ENCODE results near the gene PAF1. TPM values are rescaled to one million over a fixed set of nuclear protein-coding genes. Genes with fewer than 3 reads are reported as not detected.

PAF1 gene
- total RNA-seq, 1 donor from 2014 or later, result 15.6 TPM

DNA sequence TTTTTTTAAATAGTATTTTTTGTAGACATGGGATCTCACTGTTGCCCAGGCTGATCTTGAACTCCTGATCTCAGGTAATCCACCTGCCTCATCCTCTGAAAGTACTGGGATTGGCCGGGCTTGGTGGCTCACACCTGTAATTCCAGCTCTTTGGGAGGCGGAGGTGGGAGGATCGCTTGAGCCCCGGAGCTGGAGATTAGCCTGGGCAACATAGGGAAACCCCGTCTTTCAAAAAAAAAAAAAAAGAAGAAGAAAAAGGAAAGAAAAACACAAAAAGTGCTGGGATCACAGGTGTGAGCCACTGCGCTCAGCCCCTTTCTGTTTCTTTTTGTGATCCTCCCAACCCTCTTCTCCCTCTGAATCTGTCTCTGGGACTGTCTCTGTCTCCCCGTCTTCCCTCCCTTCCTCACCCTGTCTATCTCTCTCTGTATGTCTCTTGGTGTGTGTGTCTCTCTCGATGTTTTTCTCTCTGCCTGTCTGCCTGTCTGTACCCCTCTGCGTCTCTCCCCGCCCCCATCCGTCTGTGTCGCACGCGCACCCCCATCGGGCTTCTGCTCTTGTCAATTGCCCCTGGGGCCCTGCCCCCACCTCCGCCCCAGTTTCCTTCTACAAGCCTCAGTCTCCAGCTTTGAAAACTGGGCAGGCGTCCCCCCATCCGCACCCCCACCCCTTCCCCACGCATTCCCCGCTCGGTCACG lies 15.2 kb upstream of the PAF1 start:
- Histone ChIP-seq H3K9me3 (ENCODE audit: low read depth) (no peaks in the 10 kb centered on the region), H3K4me3 (peak overlapping the region; percentile 65), H3K4me1 (peaks cover 25% of the 10 kb centered on the region), H2AFZ (replicated peaks) (no peak overlapping the region), H3K9ac (no peak overlapping the region), H3K36me3 (no peaks in the 10 kb centered on the region), H3K27me3 (peaks cover 31% of the 10 kb centered on the region), H3F3A (ENCODE audit: low read depth) (peaks cover 73% of the 10 kb centered on the region), H4K20me1 (ENCODE audit: low read depth) (peaks cover 8% of the 10 kb centered on the region), H3K4me2 (peak overlapping the region; percentile 82), H3K79me2 (ENCODE audit: low read depth) (no peaks in the 10 kb centered on the region), H3K27ac (no peak overlapping the region)
- Mint-ChIP-seq H3K9me3 (no peaks in the 10 kb centered on the region), H3K4me3 (peak overlapping the region; percentile 85), H3K4me1 (peaks cover 47% of the 10 kb centered on the region), H3K27ac (peak overlapping the region; percentile 75), H3K36me3 (no peaks in the 10 kb centered on the region), H3K27me3 (ENCODE audit: insufficient read depth, low read depth) (peaks cover 20% of the 10 kb centered on the region)
- TF ChIP-seq, protein P1, sequence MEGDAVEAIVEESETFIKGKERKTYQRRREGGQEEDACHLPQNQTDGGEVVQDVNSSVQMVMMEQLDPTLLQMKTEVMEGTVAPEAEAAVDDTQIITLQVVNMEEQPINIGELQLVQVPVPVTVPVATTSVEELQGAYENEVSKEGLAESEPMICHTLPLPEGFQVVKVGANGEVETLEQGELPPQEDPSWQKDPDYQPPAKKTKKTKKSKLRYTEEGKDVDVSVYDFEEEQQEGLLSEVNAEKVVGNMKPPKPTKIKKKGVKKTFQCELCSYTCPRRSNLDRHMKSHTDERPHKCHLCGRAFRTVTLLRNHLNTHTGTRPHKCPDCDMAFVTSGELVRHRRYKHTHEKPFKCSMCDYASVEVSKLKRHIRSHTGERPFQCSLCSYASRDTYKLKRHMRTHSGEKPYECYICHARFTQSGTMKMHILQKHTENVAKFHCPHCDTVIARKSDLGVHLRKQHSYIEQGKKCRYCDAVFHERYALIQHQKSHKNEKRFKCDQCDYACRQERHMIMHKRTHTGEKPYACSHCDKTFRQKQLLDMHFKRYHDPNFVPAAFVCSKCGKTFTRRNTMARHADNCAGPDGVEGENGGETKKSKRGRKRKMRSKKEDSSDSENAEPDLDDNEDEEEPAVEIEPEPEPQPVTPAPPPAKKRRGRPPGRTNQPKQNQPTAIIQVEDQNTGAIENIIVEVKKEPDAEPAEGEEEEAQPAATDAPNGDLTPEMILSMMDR (IDR thresholded peaks at IDR 0.05), result no peak
- TF ChIP-seq EZH2phosphoT487 (IDR thresholded peaks at IDR 0.05) (no peak), EZH2 (IDR thresholded peaks at IDR 0.05) (no peak)
- DNase-seq (ENCODE audit: low spot score), result no peak

DNA sequence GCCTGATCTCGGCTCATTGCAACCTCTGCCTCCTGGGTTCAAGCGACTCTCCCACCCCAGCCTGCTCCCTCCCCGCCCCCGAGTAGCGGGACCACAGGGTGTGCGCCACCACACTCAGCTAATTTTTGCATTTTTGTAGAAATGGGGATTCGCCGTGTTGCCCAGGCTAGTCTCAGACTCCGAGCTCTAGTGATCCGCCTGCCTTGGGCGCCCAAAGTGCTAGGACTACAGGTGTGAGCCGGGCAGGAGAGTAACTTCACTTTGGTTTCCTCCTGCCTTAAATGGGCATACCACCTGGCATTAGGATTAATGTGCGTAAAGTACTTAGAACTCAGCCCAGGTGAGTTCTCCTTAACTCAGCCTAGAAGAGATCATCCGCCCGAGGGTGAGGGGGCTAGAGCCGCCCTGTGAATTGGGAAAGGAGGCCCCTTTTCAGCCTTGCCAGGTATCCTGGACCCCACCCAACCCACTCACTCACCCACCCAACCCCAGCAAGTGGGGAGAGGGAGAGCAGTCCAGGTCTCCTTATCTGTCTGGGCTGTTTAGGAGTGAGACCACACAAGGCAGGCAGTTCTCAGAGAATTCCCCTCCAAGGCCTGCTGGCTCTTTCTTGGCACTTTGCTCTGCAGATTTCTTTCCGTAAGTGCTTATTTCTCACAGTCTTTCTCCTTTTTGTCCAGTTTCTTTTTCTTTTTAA lies 14.5 kb upstream of the PAF1 start:
- H4K20me1 ChIP-seq (ENCODE audit: low read depth), result peaks cover 8% of the 10 kb centered on the region
- no peak overlapping the region for H3K27ac ChIP-seq
- H3K4me1 ChIP-seq, result peaks cover 18% of the 10 kb centered on the region
- no peak overlapping the region for H3K4me2 ChIP-seq
- Mint-ChIP-seq H3K9me3 (no peaks in the 10 kb centered on the region), H3K4me1 (peaks cover 43% of the 10 kb centered on the region), H3K4me3 (peak overlapping the region; percentile 85), H3K27ac (no peak overlapping the region), H3K27me3 (ENCODE audit: insufficient read depth, low read depth) (peaks cover 20% of the 10 kb centered on the region), H3K36me3 (no peaks in the 10 kb centered on the region)
- H3K4me3 ChIP-seq, result no peak overlapping the region
- peaks cover 70% of the 10 kb centered on the region for H3F3A ChIP-seq (ENCODE audit: low read depth)
- H3K79me2 ChIP-seq (ENCODE audit: low read depth), result no peaks in the 10 kb centered on the region
- no peak overlapping the region for H2AFZ ChIP-seq (replicated peaks)
- H3K9me3 ChIP-seq (ENCODE audit: low read depth), result no peaks in the 10 kb centered on the region
- no peak overlapping the region for H3K9ac ChIP-seq
- H3K36me3 ChIP-seq, result no peaks in the 10 kb centered on the region
- peaks cover 31% of the 10 kb centered on the region for H3K27me3 ChIP-seq
- TF ChIP-seq EZH2 (IDR thresholded peaks at IDR 0.05), result no peak
- TF ChIP-seq EZH2phosphoT487 (IDR thresholded peaks at IDR 0.05), result no peak
- TF ChIP-seq, protein P1 (IDR thresholded peaks at IDR 0.05), result no peak
- DNase-seq (ENCODE audit: low spot score), result no peak

DNA sequence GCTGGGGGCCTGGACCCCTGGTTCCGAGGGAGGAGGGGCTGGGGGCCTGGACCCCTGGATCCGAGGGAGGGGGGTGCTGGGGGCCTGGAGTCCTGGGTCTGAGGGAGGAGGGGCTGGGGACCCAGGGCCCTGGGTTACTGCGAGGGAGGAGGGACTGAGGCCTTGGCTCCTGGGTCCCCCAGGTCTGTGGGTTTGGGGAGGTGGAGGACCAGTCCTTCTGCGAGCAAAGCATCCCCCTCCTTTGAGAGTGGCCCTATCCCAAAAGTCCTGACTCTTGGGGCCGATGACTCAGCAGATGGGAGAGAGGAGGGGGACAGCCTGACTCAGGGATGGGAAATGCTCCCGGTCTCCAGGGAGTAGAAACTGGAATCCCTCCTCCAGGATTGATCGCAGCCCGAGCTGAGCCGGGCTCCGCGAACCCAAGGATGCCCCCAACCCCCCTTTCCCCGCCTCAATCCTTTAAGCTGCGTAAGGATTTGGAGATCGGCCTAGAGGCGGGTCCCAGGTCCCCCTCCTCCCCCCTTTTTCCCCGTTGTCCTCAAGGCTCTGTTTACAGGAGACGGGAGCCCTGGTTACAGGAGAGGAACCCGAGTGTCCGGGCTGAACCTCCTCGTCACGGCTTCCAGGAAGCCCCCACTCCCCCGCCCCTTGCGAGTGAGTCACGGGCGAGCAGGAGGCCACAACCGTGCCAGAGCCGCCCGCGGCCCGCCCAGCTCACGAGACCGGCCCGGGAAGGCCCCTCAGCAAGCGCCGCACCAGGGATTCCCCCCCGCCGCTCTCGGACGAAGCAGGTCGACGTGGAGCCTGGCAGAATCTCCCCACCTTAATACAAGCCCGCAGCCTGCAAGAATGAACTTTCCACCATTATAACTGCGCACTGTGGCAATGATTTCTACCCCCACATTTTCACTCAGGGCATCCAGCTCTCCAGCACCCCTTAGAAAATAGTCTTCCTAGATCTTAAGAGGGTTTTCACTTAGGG lies 12.7 kb upstream of the PAF1 start:
- H3K9ac ChIP-seq, result no peak overlapping the region
- peak overlapping the region; percentile 2 for H2AFZ ChIP-seq (replicated peaks)
- peak overlapping the region; percentile 49 for H3K4me3 ChIP-seq
- H3F3A ChIP-seq (ENCODE audit: low read depth), result peaks cover 65% of the 10 kb centered on the region
- peak overlapping the region; percentile 93 for H3K27ac ChIP-seq
- Mint-ChIP-seq H3K27ac (peak overlapping the region; percentile 98), H3K36me3 (peaks cover 2% of the 10 kb centered on the region), H3K9me3 (no peaks in the 10 kb centered on the region), H3K27me3 (ENCODE audit: insufficient read depth, low read depth) (peaks cover 16% of the 10 kb centered on the region), H3K4me1 (peaks cover 36% of the 10 kb centered on the region), H3K4me3 (peak overlapping the region; percentile 88)
- peak overlapping the region; percentile 85 for H3K4me2 ChIP-seq
- H3K27me3 ChIP-seq, result peaks cover 26% of the 10 kb centered on the region
- H4K20me1 ChIP-seq (ENCODE audit: low read depth), result peaks cover 8% of the 10 kb centered on the region
- no peaks in the 10 kb centered on the region for H3K36me3 ChIP-seq
- H3K4me1 ChIP-seq, result peaks cover 17% of the 10 kb centered on the region
- no peaks in the 10 kb centered on the region for H3K9me3 ChIP-seq (ENCODE audit: low read depth)
- H3K79me2 ChIP-seq (ENCODE audit: low read depth), result no peaks in the 10 kb centered on the region
- peak; percentile 96 for DNase-seq (ENCODE audit: low spot score)
- TF ChIP-seq EZH2 (IDR thresholded peaks at IDR 0.05) (no peak), EZH2phosphoT487 (IDR thresholded peaks at IDR 0.05) (peak; percentile 12)

All from neural progenitor cell (in vitro differentiated cells).